Measurements from ENCODE around the gene ARMH2. TPM values are rescaled to one million over a fixed set of nuclear protein-coding genes. Genes with fewer than 3 reads are reported as not detected.

Gene ARMH2
- total RNA-seq, 1 experiment from 2014 or later: not detected

GRCh38 chr6:24838994-24839393, 40.3 kb upstream of the ARMH2 start:
- Histone ChIP-seq H3K18ac (ENCODE audit: insufficient read length, low read depth, low read length) (no peak overlapping the region), H4K5ac (ENCODE audit: insufficient read length, low read depth, low read length) (no peak overlapping the region), H3K9ac (ENCODE audit: extremely low read depth, insufficient read length, low read length) (no peak overlapping the region), H3K4me1 (ENCODE audit: insufficient read depth, low read length) (no peaks in the 10 kb centered on the region), H3K27me3 (ENCODE audit: insufficient read depth, low read length) (no peaks in the 10 kb centered on the region), H3K79me1 (ENCODE audit: insufficient read depth, low read depth, low read length, poor library complexity, severe bottlenecking) (no peaks in the 10 kb centered on the region), H3K4me2 (ENCODE audit: insufficient read depth, insufficient read length, low read length) (no peak overlapping the region), H3T11ph (ENCODE audit: low read length) (no peak overlapping the region), H3K56ac (ENCODE audit: insufficient read length, low read depth, low read length) (no peak overlapping the region), H3K23me2 (ENCODE audit: insufficient read length, low read depth, low read length, poor library complexity, severe bottlenecking) (no peaks in the 10 kb centered on the region), H3K14ac (ENCODE audit: insufficient read depth, low read length) (no peak overlapping the region), H2AFZ (ENCODE audit: low read length) (no peak overlapping the region), H4K8ac (replicated peaks; ENCODE audit: insufficient read length, low read depth, low read length) (no peak overlapping the region), H2BK5ac (ENCODE audit: insufficient read length, low read length) (no peak overlapping the region), H2BK120ac (ENCODE audit: low read depth, low read length, poor library complexity, severe bottlenecking) (no peak overlapping the region), H3K4ac (ENCODE audit: low read depth, low read length) (no peak overlapping the region), H4K91ac (ENCODE audit: insufficient read length, low read depth, low read length) (no peak overlapping the region), H3K9me3 (ENCODE audit: control insufficient read depth, low read depth, low read length) (no peaks in the 10 kb centered on the region), H2BK15ac (ENCODE audit: low read depth, low read length) (no peak overlapping the region), H2BK12ac (ENCODE audit: insufficient read length, low read depth, low read length) (no peak overlapping the region), H2AK5ac (ENCODE audit: insufficient read length, low read length) (no peak overlapping the region), H3K23ac (ENCODE audit: insufficient read length, low read depth, low read length) (no peak overlapping the region), H3K27ac (ENCODE audit: insufficient read length, low read depth, low read length) (no peak overlapping the region), H2BK20ac (ENCODE audit: low read depth, low read length, poor library complexity, severe bottlenecking) (no peak overlapping the region), H3K79me2 (ENCODE audit: insufficient read depth, low read length) (no peaks in the 10 kb centered on the region), H4K20me1 (ENCODE audit: control insufficient read depth, insufficient read depth, insufficient read length) (no peaks in the 10 kb centered on the region)
- Mint-ChIP-seq H3K4me1 (peaks cover 4 to 5% of the 10 kb centered on the region in 2 experiments; a peak in 2 of 4 replicates), H3K9me3 (no peaks in the 10 kb centered on the region), H3K27me3 (ENCODE audit: low read depth) (no peaks in the 10 kb centered on the region), H3K36me3 (ENCODE audit: insufficient read depth in 1 of 3, low read depth in 3 of 3) (peaks cover 5 to 8% (median 6%) of the 10 kb centered on the region in 3 experiments; a peak in 4 of 7 replicates), H3K27ac (no peak overlapping the region; a peak in 1 of 7 replicates), H3K4me3 (no peak overlapping the region)
- TF ChIP-seq, protein P1, sequence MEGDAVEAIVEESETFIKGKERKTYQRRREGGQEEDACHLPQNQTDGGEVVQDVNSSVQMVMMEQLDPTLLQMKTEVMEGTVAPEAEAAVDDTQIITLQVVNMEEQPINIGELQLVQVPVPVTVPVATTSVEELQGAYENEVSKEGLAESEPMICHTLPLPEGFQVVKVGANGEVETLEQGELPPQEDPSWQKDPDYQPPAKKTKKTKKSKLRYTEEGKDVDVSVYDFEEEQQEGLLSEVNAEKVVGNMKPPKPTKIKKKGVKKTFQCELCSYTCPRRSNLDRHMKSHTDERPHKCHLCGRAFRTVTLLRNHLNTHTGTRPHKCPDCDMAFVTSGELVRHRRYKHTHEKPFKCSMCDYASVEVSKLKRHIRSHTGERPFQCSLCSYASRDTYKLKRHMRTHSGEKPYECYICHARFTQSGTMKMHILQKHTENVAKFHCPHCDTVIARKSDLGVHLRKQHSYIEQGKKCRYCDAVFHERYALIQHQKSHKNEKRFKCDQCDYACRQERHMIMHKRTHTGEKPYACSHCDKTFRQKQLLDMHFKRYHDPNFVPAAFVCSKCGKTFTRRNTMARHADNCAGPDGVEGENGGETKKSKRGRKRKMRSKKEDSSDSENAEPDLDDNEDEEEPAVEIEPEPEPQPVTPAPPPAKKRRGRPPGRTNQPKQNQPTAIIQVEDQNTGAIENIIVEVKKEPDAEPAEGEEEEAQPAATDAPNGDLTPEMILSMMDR (conservative IDR thresholded peaks at IDR 0.05): no peak
- WGBS (ENCODE audit: extremely low coverage, insufficient read length, low lambda C conversion rate): no CpG with 5 or more reads among the region's 5 CpGs
- no peak for DNase-seq
